ENCODE data around the gene EXOSC9.

The EXOSC9 gene

DNA sequence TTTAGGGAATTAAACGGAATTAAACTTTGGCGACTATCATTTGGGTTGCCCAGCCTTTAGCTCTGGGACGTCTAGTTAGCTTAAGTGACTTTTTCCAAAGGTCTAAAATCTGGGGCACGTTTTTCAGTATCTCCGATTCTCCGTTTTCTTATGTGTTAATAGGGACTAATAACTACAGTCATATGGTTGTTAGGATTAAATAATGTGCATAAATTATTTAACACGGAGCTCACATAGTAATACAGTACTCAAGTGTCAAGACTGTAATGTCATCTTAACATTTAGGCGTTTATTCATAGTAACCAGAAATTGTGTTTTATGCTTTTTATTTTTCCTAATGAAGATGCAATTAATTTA lies 23.0 kb downstream of the EXOSC9 start:
- no peak for DNase-seq (ENCODE audit: low spot score)

DNA sequence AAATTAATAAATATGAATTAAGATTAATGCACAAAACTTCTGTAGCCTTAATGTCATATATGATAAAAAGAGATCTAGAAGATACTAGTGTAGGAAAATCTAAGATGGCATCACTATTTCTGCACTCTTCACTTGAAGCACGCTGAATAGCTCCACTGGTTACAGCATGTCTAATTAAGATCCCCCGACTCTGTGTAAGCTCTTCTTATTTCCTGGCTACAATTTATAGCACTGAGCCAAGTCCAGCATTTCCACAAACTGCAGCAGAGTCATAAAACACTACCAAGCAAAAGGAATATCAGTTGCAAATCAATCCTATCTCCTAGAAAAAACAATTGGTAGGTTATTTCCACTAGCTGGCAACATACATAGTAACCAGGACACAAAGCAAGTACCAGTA lies 23.8 kb downstream of the EXOSC9 start:
- no peak for DNase-seq (ENCODE audit: low spot score)

GRCh38 chr4:121827853-121828252 lies 26.7 kb downstream of the EXOSC9 start:
- DNase-seq (ENCODE audit: low spot score) = no peak

DNA sequence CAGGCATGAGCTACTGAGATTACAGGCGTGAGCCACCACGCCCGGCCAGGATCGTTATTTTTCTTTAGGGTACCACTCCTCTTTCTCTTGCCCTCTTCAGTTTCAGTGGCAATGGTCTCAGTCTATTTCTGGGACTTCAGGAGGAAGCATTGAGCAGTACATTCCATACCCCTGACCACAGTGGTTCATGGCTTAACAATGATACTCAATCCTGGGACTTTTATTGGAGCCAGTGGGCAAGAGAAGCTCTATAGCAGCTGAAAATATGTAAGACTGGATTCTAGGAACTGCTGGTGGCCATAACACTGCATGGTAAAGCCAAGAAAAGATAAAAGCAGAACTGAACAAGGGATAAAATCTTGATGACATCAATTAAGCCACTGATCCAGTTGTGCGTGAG lies 28.4 kb downstream of the EXOSC9 start:
- DNase-seq (ENCODE audit: low spot score) = no peak

GRCh38 chr4:121838136-121838535 lies 37.0 kb downstream of the EXOSC9 start:
- DNase-seq (ENCODE audit: low spot score) = no peak

GRCh38 chr4:121842862-121843261 lies 41.7 kb downstream of the EXOSC9 start:
- no peak for DNase-seq (ENCODE audit: low spot score)

- no peak for DNase-seq (ENCODE audit: low spot score)
Observed at GRCh38 chr4:121846662-121847061, 45.5 kb downstream of the EXOSC9 start.

DNA sequence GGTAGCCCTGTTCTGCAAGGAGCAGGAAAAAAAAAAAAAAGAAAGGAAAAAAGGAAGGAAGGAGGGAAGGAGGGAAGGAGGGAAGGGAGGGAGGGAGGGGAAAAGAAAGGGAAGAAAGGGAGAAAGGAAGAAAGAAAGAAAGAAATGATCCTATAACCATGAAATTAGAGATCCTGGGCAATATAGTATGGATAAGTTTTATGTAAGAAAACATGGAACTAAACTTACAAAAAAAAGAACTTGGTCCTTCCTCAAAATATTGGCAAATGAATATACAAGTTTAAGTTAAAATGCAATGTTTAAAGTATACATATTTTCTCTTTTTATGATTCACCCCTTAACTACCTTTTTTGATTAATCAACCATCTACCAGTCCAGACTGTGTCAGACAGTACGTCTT lies 50.2 kb downstream of the EXOSC9 start:
- DNase-seq (ENCODE audit: low spot score) = no peak

DNA sequence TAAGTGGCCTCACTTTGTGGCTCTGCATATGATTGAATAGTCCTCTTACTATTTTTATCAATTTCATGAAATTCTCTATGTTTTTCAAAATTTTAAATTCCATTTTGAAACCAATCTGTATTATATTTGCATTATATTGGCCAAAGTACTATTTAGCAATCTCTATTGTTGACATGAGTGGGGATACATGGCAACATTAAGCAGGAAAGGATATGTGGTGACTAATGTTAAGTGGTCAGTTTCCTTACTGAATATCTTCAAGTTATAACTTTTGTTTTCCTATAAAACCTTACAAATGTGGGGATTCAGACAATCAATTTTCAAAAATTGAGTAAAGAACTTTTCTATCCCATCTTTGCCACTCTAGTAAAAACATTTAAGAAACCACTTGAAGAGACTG lies 59.0 kb downstream of the EXOSC9 start:
- no peak for DNase-seq (ENCODE audit: low spot score)

GRCh38 chr4:121861426-121861825 lies 60.3 kb downstream of the EXOSC9 start:
- no peak for DNase-seq (ENCODE audit: low spot score)

GRCh38 chr4:121863799-121864198 lies 62.7 kb downstream of the EXOSC9 start:
- DNase-seq (ENCODE audit: low spot score) = no peak

Data from D341Med (cell line).